K562 (cell line): ENCODE results near the gene TRAF1. TPM values are rescaled to one million over a fixed set of nuclear protein-coding genes. Genes with fewer than 3 reads are reported as not detected.

Experiments used
- ATAC-seq: fragments of 200-7000 bp; cut with Tn5 transposase; 3 replicates; pipeline ENCODE4 v1.9.1; 2020; ENCODE audit warnings: moderate library complexity
- BruUV-seq: library from RNA; stranded (reverse); fragments of 400-500 nt; replicated peaks from 2 replicates; lab custom pipeline; 2021; lab: Mats Ljungman, UMichigan
- CTCF ChIA-PET: fragments of 300-600 bp; formaldehyde crosslinking; extraction: SDS; loops from one replicate; lab custom pipeline; 2021; ENCODE audit warnings: low intra/inter-chr PET ratio; lab: Yijun Ruan, JAX
- POLR2A ChIA-PET: fragments of 300-600, 350-650 bp; sonication (Branson Sonifier 250); formaldehyde crosslinking; extraction: SDS; loops from one replicate; lab custom pipeline; 2021; ENCODE audit warnings: antibody characterized with exemption, inconsistent platforms; lab: Yijun Ruan, JAX
- DNase-seq, 4 experiments: peaks; one replicate each; pipeline versions ENCODE4 v3.0.0 to v3.0.0-alpha.2; 2011 to 2018; ENCODE audit warnings: low spot score in 3 of 4, mixed read lengths in 3 of 4; ENCODE audit errors: extremely low read depth in 1 of 4
- FAIRE-seq: peaks from 2 replicates; lab custom pipeline; 2011; peaks lifted over from hg19 to GRCh38; lab: Jason Lieb, UNC
- H2AFZ ChIP-seq: 2 replicates; pipeline ENCODE4 v1.6.0; 2011; ENCODE audit warnings: low read depth, low read length, control low read depth, inconsistent platforms
- H3K27ac ChIP-seq: fragments of 200-600 bp; 3 replicates; pipeline ENCODE4 v1.8.0; 2011; ENCODE audit warnings: low read depth, mild to moderate bottlenecking, control low read depth, inconsistent platforms, low read length, moderate library complexity, mixed read lengths; ENCODE audit errors: extremely low read depth
- H3K27me3 ChIP-seq, 2 experiments: fragments of 300-600 bp in 1 of 2; 2 replicates in 1 of 2; 3 replicates in 1 of 2; pipeline versions ENCODE4 v1.6.0 to v1.8.0; 2011; ENCODE audit warnings: inconsistent platforms in 2 of 2, low read length in 2 of 2, mild to moderate bottlenecking in 1 of 2, mixed read lengths in 1 of 2, moderate library complexity in 1 of 2; ENCODE audit not compliant: control insufficient read depth in 2 of 2, insufficient read depth in 2 of 2
- H3K36me3 ChIP-seq: fragments of 300-600 bp; 3 replicates; pipeline ENCODE4 v1.8.0; 2011; ENCODE audit warnings: mild to moderate bottlenecking, low read length, inconsistent platforms; ENCODE audit not compliant: control insufficient read depth, insufficient read depth
- H3K4me1 ChIP-seq, 2 experiments: fragments of 200-600 bp in 1 of 2; replicated peaks in 1 of 2; 2 replicates in 1 of 2; 3 replicates in 1 of 2; pipeline versions ENCODE4 v1.5.1 to v1.8.0; 2011; ENCODE audit warnings: inconsistent platforms in 2 of 2, low read length in 2 of 2, mild to moderate bottlenecking in 1 of 2, mixed read lengths in 1 of 2, moderate library complexity in 1 of 2; ENCODE audit not compliant: control insufficient read depth in 2 of 2, insufficient read depth in 2 of 2
- H3K4me2 ChIP-seq: 2 replicates; pipeline ENCODE4 v1.6.1; 2011; ENCODE audit warnings: low read length, control low read depth, inconsistent platforms, mixed read lengths; ENCODE audit not compliant: insufficient read depth
- H3K4me3 ChIP-seq: fragments of 200-600 bp; sonication (generic), shearing (Covaris generic); 2 replicates; pipeline ENCODE4 v1.5.1; 2016; ENCODE audit warnings: control low read depth, inconsistent platforms
- H3K79me2 ChIP-seq: fragments of 200-600 bp; 3 replicates; pipeline ENCODE4 v1.8.0; 2011; ENCODE audit warnings: low read length, inconsistent platforms; ENCODE audit not compliant: control insufficient read depth, insufficient read depth
- H3K9ac ChIP-seq, 2 experiments: 2 replicates each; pipeline versions ENCODE4 v1.6.0 to v1.6.1; 2011; ENCODE audit warnings: low read depth in 2 of 2, low read length in 2 of 2, control low read depth in 1 of 2, inconsistent platforms in 1 of 2, mild to moderate bottlenecking in 1 of 2, mixed read lengths in 1 of 2; ENCODE audit not compliant: insufficient read depth in 1 of 2
- H3K9me1 ChIP-seq: one replicate; pipeline ENCODE4 v1.6.0; 2011; ENCODE audit warnings: inconsistent platforms, mild to moderate bottlenecking, low read length, moderate library complexity; ENCODE audit not compliant: control insufficient read depth, insufficient read depth
- H3K9me3 ChIP-seq: replicated peaks from 2 replicates; pipeline ENCODE4 v1.5.1; 2011; ENCODE audit warnings: low read depth, low read length, inconsistent platforms; ENCODE audit not compliant: control insufficient read depth, insufficient read depth
- H4K20me1 ChIP-seq: replicated peaks from 2 replicates; pipeline ENCODE4 v1.6.1; 2011; ENCODE audit warnings: low read length, inconsistent platforms, mixed read lengths; ENCODE audit not compliant: control insufficient read depth, insufficient read depth
- CAMTA2 ChIP-seq: fragments of 250-450 bp; sonication (Bioruptor Pico); conservative IDR thresholded peaks from 2 replicates; pipeline ENCODE4 v1.5.1; 2022
- JUND ChIP-seq, 2 experiments: IDR thresholded peaks; 2 replicates in 1 of 2; 3 replicates in 1 of 2; pipeline ENCODE4 v1.6.1; 2011; ENCODE audit warnings: borderline replicate concordance in 2 of 2, low read depth in 2 of 2, low read length in 2 of 2, improper control_type of control experiment in 1 of 2, missing biosample characterization in 1 of 2, missing genetic modification characterization in 1 of 2, missing genetic modification reagents in 1 of 2
- PTBP1 ChIP-seq: fragments of 200-400 bp; formaldehyde crosslinking; IDR thresholded peaks from 2 replicates; pipeline ENCODE4 v1.6.1; 2017; ENCODE audit warnings: low read depth, low read length
- SMC3 ChIP-seq: conservative IDR thresholded peaks from 2 replicates; pipeline ENCODE4 v1.6.1; 2011; ENCODE audit warnings: low read depth, low read length, improper control_type of control experiment; ENCODE audit not compliant: insufficient read depth
- TBL1XR1 ChIP-seq, 2 experiments: IDR thresholded peaks; 2 replicates each; pipeline ENCODE4 v1.6.1; 2012; ENCODE audit warnings: improper control_type of control experiment in 2 of 2, low read length in 2 of 2, mild to moderate bottlenecking in 1 of 2
- WGBS: fragments of 100-300 bp; shearing (Covaris generic); methylation state at CpG from one replicate; pipeline ENCODE4 v1.1.6; 2016; ENCODE audit warnings: low coverage, mixed read lengths; ENCODE audit not compliant: insufficient coverage; ENCODE audit errors: missing lambda C conversion rate; 5-methylcytosine and 5-hydroxymethylcytosine counted together
- in situ Hi-C: fragments of 300-500 bp; cut with MboI; formaldehyde crosslinking; loops from 4 replicates; pipeline ENCODE4 v1.15.0; 2018; ENCODE audit warnings: inconsistent platforms, mixed read lengths
- intact Hi-C: fragments of 100-400 bp; cut with micrococcal nuclease; formaldehyde crosslinking; loops from 2 replicates; pipeline ENCODE4 v1.14.2; 2022
- polyA plus RNA-seq, 8 experiments: library from polyadenylated mRNA; depleted of rRNA in 4 of 8; stranded (reverse) in 5 of 8; unstranded in 3 of 8; fragments of >200 nt; fragmentation: Nextera tagmentation in 2 of 8; fragmentation: Illumina TruSeq in 1 of 8; extraction: Ambion mirVana in 2 of 8; extraction: Trizol in 1 of 8; gene quantifications; 2 replicates each; pipeline versions ENCODE4 v1.2.1 to v1.2.3, GENCODE V29; 2011 to 2014; ENCODE audit warnings: inconsistent platforms in 1 of 8, missing spikeins in 1 of 8
- total RNA-seq, 7 experiments: library from RNA; depleted of rRNA in 6 of 7; stranded (reverse); fragments of >200 nt in 6 of 7; fragmentation: Illumina TruSeq in 2 of 7; extraction: Trizol in 2 of 7; gene quantifications; 2 replicates each; pipeline versions ENCODE4 v1.2.1 to v1.2.3, GENCODE V29; 2011 to 2021; ENCODE audit warnings: low replicate concordance in 1 of 7

The TRAF1 gene
- total and polyA plus RNA-seq, 9 of the 15 experiments (the other 6 are each of a cell fraction or from before 2014, with no cell fraction given) = 0.01 to 1.1 (median 0.04) TPM; not detected in 2

- no peak for TF ChIP-seq PTBP1
- 0 out of 4 replicates have a peak, but pooled peaks of 1 of the 2 experiments have one; percentile 26 for TF ChIP-seq TBL1XR1 (IDR thresholded peaks at IDR 0.05; ENCODE audit: low read length in 2 of 2)
- TF ChIP-seq, all 486 proteins: peak for 5
Measured at GRCh38 chr9:120874226-120875194, 52.1 kb downstream of the TRAF1 start (continued).

GRCh38 chr9:120873512-120873911, 53.1 kb downstream of the TRAF1 start:
- Histone ChIP-seq H3K36me3 (peaks cover 75% of the 10 kb centered on the region), H3K79me2 (peaks cover 53% of the 10 kb centered on the region), H3K27ac (peak overlapping the region; percentile 7; the same call in 1 of the 3 replicates), H4K20me1 (no peaks in the 10 kb centered on the region), H3K9me3 (no peaks in the 10 kb centered on the region), H3K4me3 (no peak overlapping the region), H3K4me1 (peaks cover 40 to 55% of the 10 kb centered on the region in 2 experiments), H3K9ac (peak overlapping the region in 1 of 2 experiments; percentile 98; a peak in 2 of 4 replicates), H2AFZ (no peak overlapping the region), H3K27me3 (no peaks in the 10 kb centered on the region; a peak in 1 of 5 replicates), H3K9me1 (no peaks in the 10 kb centered on the region), H3K4me2 (0 out of 2 replicates have a peak overlapping the region, but pooled peaks have one; percentile 0)
- ATAC-seq = no peak
- intact Hi-C loops = loop anchor here (1.0 to 10.0 kb wide), 2 partner anchors 66 to 201 kb away; partner anchors contain the start of gene CNTRL
- in situ Hi-C loops = loop anchor here (5.0 kb wide), 1 partner anchor 66 kb away; no protein-coding TSS in a partner anchor
- 84% methylated on average over 4 of the region's 4 CpGs for WGBS
- FAIRE-seq = no peak
- ChIA-PET POLR2A (interaction anchor here (0.6 to 15.5 kb wide), 15 partner anchors 8 to 67 kb away, joined by 3 to 464 read pairs (median 7); partner anchors contain the start of gene PSMD5), CTCF (no interaction called here)
- BruUV-seq = no TSS peak
- TF ChIP-seq CAMTA2 (CRISPR knock-in tag) (no peak), SMC3 (0 out of 2 replicates have a peak, but pooled peaks have one; percentile 6), JUND (IDR thresholded peaks at IDR 0.05; ENCODE audit: borderline replicate concordance, low read depth, low read length) (0 out of 2 replicates have a peak, but pooled peaks have one; percentile 5), JUND (tag; IDR thresholded peaks at IDR 0.05; ENCODE audit: borderline replicate concordance, low read depth, low read length) (no peak)
- DNase-seq = peak in 1 of 4 experiments; percentile 62
